B cell (primary cell): ENCODE results near the gene RHOXF2.

ENCODE experiments used
- EZH2 ChIP-seq: IDR thresholded peaks from 2 replicates; pipeline ENCODE4 v1.6.1; 2012; ENCODE audit warnings: borderline replicate concordance, low read depth, mild to moderate bottlenecking, moderate library complexity, low read length; ENCODE audit not compliant: insufficient read depth, poor library complexity, severe bottlenecking
- TF ChIP-seq, protein P1 (sequence below): fragments of 200-600 bp; IDR thresholded peaks from one replicate; pipeline ENCODE4 v1.8.0; 2022; ENCODE audit warnings: antibody characterized with exemption, mild to moderate bottlenecking

DNA sequence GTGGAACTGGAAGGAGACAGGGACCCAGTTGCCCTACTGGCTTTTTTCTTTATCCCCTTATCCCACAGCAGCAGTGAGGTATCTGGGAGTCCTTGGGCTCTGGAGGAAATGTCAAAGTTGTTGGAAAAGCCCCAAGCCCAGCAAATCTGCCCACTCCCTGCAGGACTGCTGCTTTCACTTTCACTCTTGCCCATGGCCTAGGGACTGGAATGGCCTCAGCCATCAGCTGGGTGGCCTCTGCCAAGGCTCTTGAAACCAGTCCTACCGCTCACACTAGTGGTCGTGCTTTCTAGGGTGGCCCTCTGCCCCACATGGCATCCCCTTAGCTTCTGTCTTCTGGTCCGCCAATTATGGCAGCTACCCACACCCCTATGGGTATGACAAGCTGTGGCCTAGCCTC, 33.0 kb upstream of the RHOXF2 start:
- TF ChIP-seq EZH2: no peak
- TF ChIP-seq, protein P1, sequence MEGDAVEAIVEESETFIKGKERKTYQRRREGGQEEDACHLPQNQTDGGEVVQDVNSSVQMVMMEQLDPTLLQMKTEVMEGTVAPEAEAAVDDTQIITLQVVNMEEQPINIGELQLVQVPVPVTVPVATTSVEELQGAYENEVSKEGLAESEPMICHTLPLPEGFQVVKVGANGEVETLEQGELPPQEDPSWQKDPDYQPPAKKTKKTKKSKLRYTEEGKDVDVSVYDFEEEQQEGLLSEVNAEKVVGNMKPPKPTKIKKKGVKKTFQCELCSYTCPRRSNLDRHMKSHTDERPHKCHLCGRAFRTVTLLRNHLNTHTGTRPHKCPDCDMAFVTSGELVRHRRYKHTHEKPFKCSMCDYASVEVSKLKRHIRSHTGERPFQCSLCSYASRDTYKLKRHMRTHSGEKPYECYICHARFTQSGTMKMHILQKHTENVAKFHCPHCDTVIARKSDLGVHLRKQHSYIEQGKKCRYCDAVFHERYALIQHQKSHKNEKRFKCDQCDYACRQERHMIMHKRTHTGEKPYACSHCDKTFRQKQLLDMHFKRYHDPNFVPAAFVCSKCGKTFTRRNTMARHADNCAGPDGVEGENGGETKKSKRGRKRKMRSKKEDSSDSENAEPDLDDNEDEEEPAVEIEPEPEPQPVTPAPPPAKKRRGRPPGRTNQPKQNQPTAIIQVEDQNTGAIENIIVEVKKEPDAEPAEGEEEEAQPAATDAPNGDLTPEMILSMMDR: no peak
